Endometrial microvascular endothelial cells (primary cell): ENCODE data around the gene BCR. TPM values are rescaled to one million over a fixed set of nuclear protein-coding genes. Genes with fewer than 3 reads are reported as not detected.

Source experiments
- in situ Hi-C: cut with HindIII; loops from 2 replicates; pipeline ENCODE4 v1.10.0; 2017; ENCODE audit warnings: low sequenced_read_pairs, low pct_unique_long_range_greater_than_20kb; ENCODE audit errors: inconsistent ontology term
- total RNA-seq: library from RNA; depleted of rRNA; stranded (reverse); fragments of >200 nt; gene quantifications from one replicate; pipeline ENCODE4 v1.2.3, GENCODE V29; 2015; ENCODE audit errors: inconsistent ontology term

The BCR gene
- total RNA-seq, 1 donor from 2014 or later: 96.7 TPM

- in situ Hi-C loops: no loop called here
Measured at GRCh38 chr22:23166841-23167616, 13.3 kb upstream of the BCR start.

GRCh38 chr22:23168391-23169042 is 11.8 kb upstream of the BCR start:
- in situ Hi-C loops: no loop called here

- in situ Hi-C loops: no loop called here
Measured at GRCh38 chr22:23169043-23169406, 11.3 kb upstream of the BCR start.

- in situ Hi-C loops: no loop called here
Measured at GRCh38 chr22:23175817-23176644, 4.3 kb upstream of the BCR start.

GRCh38 chr22:23176645-23177027 is 3.7 kb upstream of the BCR start:
- in situ Hi-C loops: no loop called here

GRCh38 chr22:23177197-23177596 is 3.1 kb upstream of the BCR start:
- in situ Hi-C loops: no loop called here

- in situ Hi-C loops: no loop called here
Measured at GRCh38 chr22:23178512-23179254, 1.6 kb upstream of the BCR start.

GRCh38 chr22:23179381-23180299 is 669 bp upstream of the BCR start:
- in situ Hi-C loops: no loop called here

GRCh38 chr22:23180893-23181720 is 798 bp downstream of the BCR start:
- in situ Hi-C loops: no loop called here

GRCh38 chr22:23181721-23182308 is 1.5 kb downstream of the BCR start:
- in situ Hi-C loops: no loop called here

GRCh38 chr22:23182309-23183060 is 2.2 kb downstream of the BCR start:
- in situ Hi-C loops: no loop called here

- in situ Hi-C loops: no loop called here
Measured at GRCh38 chr22:23183061-23183698, 2.9 kb downstream of the BCR start.

- in situ Hi-C loops: no loop called here
Measured at GRCh38 chr22:23184100-23184763, 3.9 kb downstream of the BCR start.

GRCh38 chr22:23184764-23185113 is 4.4 kb downstream of the BCR start:
- in situ Hi-C loops: loop anchor here (5.0 kb wide), 1 partner anchor 43 kb away; no protein-coding TSS in a partner anchor

- in situ Hi-C loops: loop anchor here (5.0 kb wide), 1 partner anchor 40 kb away; no protein-coding TSS in a partner anchor
Measured at GRCh38 chr22:23187211-23187610, 6.9 kb downstream of the BCR start.
